ENCODE data around the gene HAPLN1. TPM values are rescaled to one million over a fixed set of nuclear protein-coding genes. Genes with fewer than 3 reads are reported as not detected.

Gene HAPLN1
- total and polyA plus RNA-seq, 2 of the 4 experiments (the other 2 are of a cell fraction) = under 0.01 to 0.07 TPM

GRCh38 chr5:83614841-83615240, 105.8 kb downstream of the HAPLN1 start:
- no TSS peak for BruUV-seq (replicated peaks)
- no peak overlapping the region for H3K4me2 ChIP-seq (ENCODE audit: low read depth, low read length)
- H2BK15ac ChIP-seq (ENCODE audit: low read depth, low read length) = no peak overlapping the region
- no peaks in the 10 kb centered on the region for H4K20me1 ChIP-seq (ENCODE audit: insufficient read depth, low read length)
- no peak overlapping the region for H2AFZ ChIP-seq (replicated peaks; ENCODE audit: low read length, poor library complexity)
- H3K9me3 ChIP-seq (ENCODE audit: control insufficient read depth, insufficient read depth, low read length) = peaks cover 6% of the 10 kb centered on the region; the same call in 1 of the 2 replicates
- ATAC-seq (ENCODE audit: low read depth) = no peak
- H2AK9ac ChIP-seq (replicated peaks; ENCODE audit: low read depth, low read length, poor library complexity) = no peak overlapping the region
- H3K14ac ChIP-seq (replicated peaks; ENCODE audit: low read depth, low read length) = no peak overlapping the region
- no peaks in the 10 kb centered on the region for H3K79me1 ChIP-seq (ENCODE audit: low read depth in 1 of 2, low read length in 2 of 2)
- no peak for DNase-seq
- no peak overlapping the region for H4K8ac ChIP-seq (ENCODE audit: low read depth in 2 of 2, low read length in 2 of 2)
- ChIA-PET CTCF (interaction anchor here (0.8 to 1.0 kb wide), 2 partner anchors 9 to 11 kb away, joined by 3 to 13 read pairs; no protein-coding TSS in a partner anchor), POLR2A (ENCODE audit: unreplicated experiment) (no interaction called here)
- no peak overlapping the region for H3K27ac ChIP-seq (ENCODE audit: insufficient read depth, low read length)
- dilution Hi-C loops (cut with HindIII; ENCODE audit: low sequenced_read_pairs, unreplicated experiment) = no loop called here
- no peak overlapping the region for H4K5ac ChIP-seq (ENCODE audit: low read depth, low read length)
- no peak overlapping the region for H3K18ac ChIP-seq (ENCODE audit: low read depth, low read length)
- no peaks in the 10 kb centered on the region for H3K9me1 ChIP-seq (ENCODE audit: insufficient read depth, low read length)
- intact Hi-C loops (cut with micrococcal nuclease) = no loop called here
- peaks cover 14% of the 10 kb centered on the region for H3K27me3 ChIP-seq (ENCODE audit: control insufficient read depth, insufficient read depth, low read length)
- H2BK120ac ChIP-seq (ENCODE audit: low read depth, low read length) = no peak overlapping the region
- no peak overlapping the region for H3K23ac ChIP-seq (ENCODE audit: low read depth, low read length)
- in situ Hi-C loops (cut with MboI; ENCODE audit: low sequenced_read_pairs) = no loop called here
- H3K9ac ChIP-seq (ENCODE audit: low read depth, low read length) = no peak overlapping the region
- H3K36me3 ChIP-seq (ENCODE audit: control insufficient read depth, insufficient read depth, low read length) = no peaks in the 10 kb centered on the region
- TF ChIP-seq ELK1 (IDR thresholded peaks at IDR 0.05; ENCODE audit: borderline replicate concordance, low read depth, low read length) (no peak), MAFK (IDR thresholded peaks at IDR 0.05; ENCODE audit: low read depth, low read length) (peak; percentile 88)
- H2BK5ac ChIP-seq (ENCODE audit: low read depth, low read length, poor library complexity, severe bottlenecking) = no peak overlapping the region
- H4K91ac ChIP-seq (ENCODE audit: insufficient read depth, low read depth, low read length) = no peak overlapping the region
- no peaks in the 10 kb centered on the region for H3K4me1 ChIP-seq (ENCODE audit: control insufficient read depth, insufficient read depth, low read length)
- H3K4me3 ChIP-seq (ENCODE audit: insufficient read depth, low read depth, low read length) = no peak overlapping the region
- no peak overlapping the region for H3K56ac ChIP-seq (ENCODE audit: extremely low read depth, insufficient read depth, low read length)
- no peak overlapping the region for H3K4ac ChIP-seq (ENCODE audit: low read depth, low read length)
- no peak overlapping the region for H2BK20ac ChIP-seq (ENCODE audit: low read depth, low read length)
- no peak overlapping the region for H2AK5ac ChIP-seq (ENCODE audit: low read depth, low read length)
